ENCODE measurements around the gene TRIM29. TPM values are rescaled to one million over a fixed set of nuclear protein-coding genes. Genes with fewer than 3 reads are reported as not detected.

The TRIM29 gene
- total and polyA plus RNA-seq, 12 donors = 0.17 to 0.64 (median 0.30) TPM; not detected in 9

- Histone ChIP-seq H3K4me3 (no peak overlapping the region), H3K36me3 (no peaks in the 10 kb centered on the region), H3K27ac (no peak overlapping the region), H3K27me3 (peaks cover 0 to 17% (median 3%) of the 10 kb centered on the region in 7 donors), H3K9me3 (no peaks in the 10 kb centered on the region), H3K4me1 (no peaks in the 10 kb centered on the region)
- DNase-seq = no peak
- TF ChIP-seq CTCF (IDR thresholded peaks at IDR 0.05) = no peak
- ATAC-seq = peak in 1 of 8 donors; percentile 13
- WGBS, 2 donors = 90 to 92% methylated on average over 8 of the region's 8 CpGs
- intact Hi-C loops (cut with DNase I) = no loop called here
These were observed 7.5 kb downstream of the TRIM29 start for GRCh38 chr11:120130176-120130980.

GRCh38 chr11:120129570-120129969 lies 8.3 kb downstream of the TRIM29 start:
- H3K27ac ChIP-seq = no peak overlapping the region
- TF ChIP-seq CTCF (IDR thresholded peaks at IDR 0.05) = no peak
- H3K9me3 ChIP-seq = no peaks in the 10 kb centered on the region
- H3K4me1 ChIP-seq = no peaks in the 10 kb centered on the region
- intact Hi-C loops (cut with DNase I) = no loop called here
- DNase-seq = no peak
- 83 to 84% methylated on average over 9 of the region's 9 CpGs for WGBS, 2 donors
- no peak for ATAC-seq
- peaks cover 0 to 17% (median 3%) of the 10 kb centered on the region in 7 donors for H3K27me3 ChIP-seq
- H3K4me3 ChIP-seq = no peak overlapping the region
- H3K36me3 ChIP-seq = no peaks in the 10 kb centered on the region

GRCh38 chr11:120128392-120129119 lies 9.4 kb downstream of the TRIM29 start:
- ATAC-seq = no peak
- TF ChIP-seq CTCF (IDR thresholded peaks at IDR 0.05) = no peak
- Histone ChIP-seq H3K4me1 (no peaks in the 10 kb centered on the region), H3K27ac (no peak overlapping the region), H3K9me3 (no peaks in the 10 kb centered on the region), H3K4me3 (no peak overlapping the region), H3K36me3 (no peaks in the 10 kb centered on the region), H3K27me3 (peaks cover 0 to 12% (median 3%) of the 10 kb centered on the region in 7 donors)
- intact Hi-C loops (cut with DNase I) = no loop called here
- 77 to 81% methylated on average over 14 of the region's 14 CpGs for WGBS, 2 donors
- DNase-seq = no peak

- H3K36me3 ChIP-seq = no peaks in the 10 kb centered on the region
- no peaks in the 10 kb centered on the region for H3K4me1 ChIP-seq
- no peaks in the 10 kb centered on the region for H3K9me3 ChIP-seq
- ATAC-seq (no peak), DNase-seq (no peak)
- peaks cover 0 to 12% (median 3%) of the 10 kb centered on the region in 7 donors for H3K27me3 ChIP-seq
- intact Hi-C loops (cut with DNase I) = no loop called here
- no peak for TF ChIP-seq CTCF (IDR thresholded peaks at IDR 0.05)
- 79 to 86% methylated on average over 7 of the region's 7 CpGs for WGBS, 2 donors
- H3K27ac ChIP-seq = no peak overlapping the region
- H3K4me3 ChIP-seq = no peak overlapping the region
These were observed 10.7 kb downstream of the TRIM29 start for GRCh38 chr11:120127236-120127635.
